Fibroblast of lung (primary cell): ENCODE results near the gene ANKRD65. TPM values are rescaled to one million over a fixed set of nuclear protein-coding genes. Genes with fewer than 3 reads are reported as not detected.

ENCODE experiments used
- DNase-seq, 2 donors: peaks; one replicate each; pipeline versions ENCODE4 v3.0.0 to v3.0.0-alpha.2; 2010; ENCODE audit warnings: low read depth in 2 of 2
- H2AFZ ChIP-seq: 2 replicates; pipeline ENCODE4 v1.5.1; 2012; ENCODE audit warnings: low read length, control low read depth, inconsistent platforms
- H3K27ac ChIP-seq: 2 replicates; pipeline ENCODE4 v1.5.1; 2011; ENCODE audit warnings: low read length, control low read depth; ENCODE audit not compliant: insufficient read depth
- H3K27me3 ChIP-seq: 2 replicates; pipeline ENCODE4 v1.5.1; 2011; ENCODE audit warnings: mild to moderate bottlenecking, low read length; ENCODE audit not compliant: control insufficient read depth, insufficient read depth
- H3K36me3 ChIP-seq: 2 replicates; pipeline ENCODE4 v1.5.1; 2011; ENCODE audit warnings: low read length; ENCODE audit not compliant: control insufficient read depth, insufficient read depth
- H3K4me1 ChIP-seq: 2 replicates; pipeline ENCODE4 v1.5.1; 2011; ENCODE audit warnings: low read length; ENCODE audit not compliant: control insufficient read depth, insufficient read depth; ENCODE audit errors: extremely low read depth
- H3K4me2 ChIP-seq: 2 replicates; pipeline ENCODE4 v1.5.1; 2011; ENCODE audit warnings: low read length, control low read depth; ENCODE audit not compliant: insufficient read depth; ENCODE audit errors: extremely low read depth
- H3K4me3 ChIP-seq, 4 experiments: fragments of 200-600 bp in 1 of 4; sonication (generic) in 1 of 4; replicated peaks in 1 of 4; 2 replicates each; pipeline ENCODE4 v1.5.1; 2011 to 2016; ENCODE audit warnings: low read length in 4 of 4, low read depth in 3 of 4, mild to moderate bottlenecking in 3 of 4, control low read depth in 2 of 4, inconsistent platforms in 1 of 4, mixed read lengths in 1 of 4; ENCODE audit not compliant: insufficient read depth in 1 of 4; ENCODE audit errors: control extremely low read depth in 1 of 4
- H3K79me2 ChIP-seq: 2 replicates; pipeline ENCODE4 v1.5.1; 2012; ENCODE audit warnings: mild to moderate bottlenecking, low read length, inconsistent platforms; ENCODE audit not compliant: control insufficient read depth, insufficient read depth
- H3K9ac ChIP-seq: 2 replicates; pipeline ENCODE4 v1.5.1; 2011; ENCODE audit warnings: mild to moderate bottlenecking, low read length, control low read depth; ENCODE audit not compliant: insufficient read depth
- H3K9me3 ChIP-seq: 2 replicates; pipeline ENCODE4 v1.5.1; 2012; ENCODE audit warnings: low read depth, low read length; ENCODE audit not compliant: control insufficient read depth, insufficient read depth
- H4K20me1 ChIP-seq: 2 replicates; pipeline ENCODE4 v1.5.1; 2011; ENCODE audit warnings: low read length; ENCODE audit not compliant: control insufficient read depth, insufficient read depth; ENCODE audit errors: extremely low read depth
- CTCF ChIP-seq, 2 donors: IDR thresholded peaks in 1 of 2; conservative IDR thresholded peaks in 1 of 2; 1 replicate in 1 of 2; 2 replicates in 1 of 2; pipeline ENCODE4 v1.5.1; 2011 to 2012; ENCODE audit warnings: low read length in 2 of 2, control low read depth in 1 of 2, inconsistent platforms in 1 of 2, low read depth in 1 of 2, mild to moderate bottlenecking in 1 of 2
- EZH2 ChIP-seq: IDR thresholded peaks from 2 replicates; pipeline ENCODE4 v1.5.1; 2012; ENCODE audit warnings: low read length, control low read depth, mild to moderate bottlenecking; ENCODE audit errors: missing control alignments
- polyA plus RNA-seq, 2 donors: library from polyadenylated mRNA; depleted of rRNA in 1 of 2; stranded (reverse) in 1 of 2; unstranded in 1 of 2; fragments of >200 nt; gene quantifications; 2 replicates each; pipeline ENCODE4 v1.2.1, GENCODE V29; 2011 to 2012; ENCODE audit warnings: missing spikeins in 1 of 2
- total RNA-seq: library from RNA; depleted of rRNA; stranded (reverse); fragments of >200 nt; gene quantifications from 2 replicates; pipeline ENCODE4 v1.2.1, GENCODE V29; 2014

Gene ANKRD65
- total and polyA plus RNA-seq, 2 donors (not counting 1 experiment from before 2014, with no cell fraction given) = 0.84 to 2.0 TPM

GRCh38 chr1:1401457-1402010, 19.5 kb downstream of the ANKRD65 start:
- H3K27ac ChIP-seq = no peak overlapping the region
- no peak overlapping the region for H3K9ac ChIP-seq
- H3K79me2 ChIP-seq = peaks cover 69% of the 10 kb centered on the region
- peaks cover 37% of the 10 kb centered on the region for H3K36me3 ChIP-seq
- peak overlapping the region in 1 of 4 experiments; percentile 14 for H3K4me3 ChIP-seq
- H2AFZ ChIP-seq = no peak overlapping the region
- no peaks in the 10 kb centered on the region for H3K9me3 ChIP-seq
- no peak for TF ChIP-seq CTCF (conservative IDR thresholded peaks at IDR 0.05 in 1 of 2, IDR thresholded peaks at IDR 0.05 in 1 of 2; ENCODE audit: low read depth in 1 of 2, low read length in 2 of 2)
- TF ChIP-seq EZH2 = no peak
- H4K20me1 ChIP-seq = no peaks in the 10 kb centered on the region
- no peak for DNase-seq
- no peaks in the 10 kb centered on the region for H3K27me3 ChIP-seq
- no peak overlapping the region for H3K4me2 ChIP-seq
- H3K4me1 ChIP-seq = peaks cover 21% of the 10 kb centered on the region

- Histone ChIP-seq H3K79me2 (peaks cover 62% of the 10 kb centered on the region), H3K36me3 (peaks cover 37% of the 10 kb centered on the region), H3K27ac (peak overlapping the region; percentile 91), H3K9ac (peak overlapping the region; percentile 89), H3K27me3 (no peaks in the 10 kb centered on the region), H3K9me3 (no peaks in the 10 kb centered on the region), H3K4me3 (peak overlapping the region; percentile 77 to 100 (median 96)), H4K20me1 (no peaks in the 10 kb centered on the region), H3K4me2 (peak overlapping the region; percentile 100), H2AFZ (no peak overlapping the region), H3K4me1 (peaks cover 18% of the 10 kb centered on the region)
- no peak for TF ChIP-seq CTCF (conservative IDR thresholded peaks at IDR 0.05 in 1 of 2, IDR thresholded peaks at IDR 0.05 in 1 of 2; ENCODE audit: low read depth in 1 of 2, low read length in 2 of 2)
- TF ChIP-seq EZH2 = no peak
- peak in 1 of 2 donors; percentile 18 for DNase-seq
These were observed 20.3 kb downstream of the ANKRD65 start for GRCh38 chr1:1400576-1401456.

- Histone ChIP-seq H3K9ac (peak overlapping the region; percentile 89), H3K4me3 (peak overlapping the region; percentile 77 to 100 (median 96)), H3K9me3 (no peaks in the 10 kb centered on the region), H4K20me1 (no peaks in the 10 kb centered on the region), H3K36me3 (peaks cover 38% of the 10 kb centered on the region), H3K27ac (peak overlapping the region; percentile 91), H3K27me3 (no peaks in the 10 kb centered on the region), H3K4me2 (peak overlapping the region; percentile 100), H3K4me1 (peaks cover 18% of the 10 kb centered on the region), H3K79me2 (peaks cover 60% of the 10 kb centered on the region), H2AFZ (peak overlapping the region; percentile 35)
- no peak for TF ChIP-seq EZH2
- DNase-seq = peak; percentile 25 to 26
These were observed 21.1 kb downstream of the ANKRD65 start for GRCh38 chr1:1399872-1400575.
